KMS-11 (cell line): ENCODE results near the gene MX2.

Experiments used
- H2AFZ ChIP-seq: fragments of 200-600 bp; sonication (generic); 2 replicates; pipeline ENCODE4 v1.6.1; 2016; ENCODE audit warnings: antibody characterized with exemption, mixed run types, low read depth
- H3K27ac ChIP-seq: fragments of 200-600 bp; sonication (generic); 2 replicates; pipeline ENCODE4 v1.6.1; 2016; ENCODE audit warnings: mild to moderate bottlenecking, mixed run types
- H3K27me3 ChIP-seq: fragments of 200-600 bp; sonication (generic); 2 replicates; pipeline ENCODE4 v1.6.1; 2017; ENCODE audit warnings: mild to moderate bottlenecking, low read depth, mixed run types, moderate library complexity; ENCODE audit not compliant: insufficient read depth
- H3K36me3 ChIP-seq: fragments of 200-600 bp; sonication (generic); 2 replicates; pipeline ENCODE4 v1.6.1; 2017; ENCODE audit warnings: mild to moderate bottlenecking, mixed run types; ENCODE audit not compliant: insufficient read depth
- H3K4me1 ChIP-seq: fragments of 200-600 bp; sonication (generic); 2 replicates; pipeline ENCODE4 v1.6.1; 2016; ENCODE audit warnings: mild to moderate bottlenecking, low read depth, mixed run types; ENCODE audit not compliant: poor library complexity, severe bottlenecking
- H3K4me2 ChIP-seq: fragments of 200-600 bp; sonication (generic); 2 replicates; pipeline ENCODE4 v1.7.0; 2016; ENCODE audit warnings: mild to moderate bottlenecking, mixed run types
- H3K4me3 ChIP-seq: fragments of 200-600 bp; sonication (generic); IDR thresholded peaks from 2 replicates; pipeline ENCODE4 v1.6.1; 2017; ENCODE audit warnings: low read depth, low read length, mixed read lengths; ENCODE audit not compliant: insufficient read depth
- H3K79me2 ChIP-seq: fragments of 200-600 bp; sonication (generic); 2 replicates; pipeline ENCODE4 v1.6.1; 2016; ENCODE audit warnings: low read depth, mixed run types; ENCODE audit not compliant: insufficient read depth
- H3K9ac ChIP-seq: fragments of 200-600 bp; sonication (generic); 2 replicates; pipeline ENCODE4 v1.6.1; 2016; ENCODE audit warnings: mild to moderate bottlenecking, mixed run types
- H4K20me1 ChIP-seq: fragments of 200-600 bp; sonication (generic); 2 replicates; pipeline ENCODE4 v1.6.1; 2016; ENCODE audit warnings: mild to moderate bottlenecking, mixed run types; ENCODE audit not compliant: insufficient read depth
- CTCF ChIP-seq: fragments of 200-600 bp; sonication (generic); conservative IDR thresholded peaks from 2 replicates; pipeline ENCODE4 v1.6.1; 2017; ENCODE audit warnings: low read depth, mild to moderate bottlenecking, antibody characterized with exemption, low read length, moderate library complexity, mixed read lengths

The MX2 gene

GRCh38 chr21:41425954-41426675 lies 64.3 kb downstream of the MX2 start, which contains the start of gene MX1:
Gene MX1, plus strand, starts transcription at chr21:41426239. Its CDS starts 5,832 bp downstream, at chr21:41432071.
- H3K27me3 ChIP-seq = no peaks in the 10 kb centered on the region
- peak within 1 kb of the TSS; percentile 63; the same call in 1 of the 2 replicates for H3K9ac ChIP-seq
- no peaks in the 10 kb centered on the region for H3K79me2 ChIP-seq
- TF ChIP-seq CTCF = no peak
- H3K4me3 ChIP-seq = no peak within 1 kb of the TSS
- H3K4me2 ChIP-seq = peak within 1 kb of the TSS; percentile 71
- peak within 1 kb of the TSS; percentile 81 for H2AFZ ChIP-seq
- 0 out of 2 replicates have a peak within 1 kb of the TSS, but pooled peaks have one; percentile 29 for H3K27ac ChIP-seq
- no peaks in the 10 kb centered on the region for H4K20me1 ChIP-seq
- peaks cover 6% of the 10 kb centered on the region for H3K4me1 ChIP-seq
- H3K36me3 ChIP-seq = no peaks in the 10 kb centered on the region

- Histone ChIP-seq H3K4me1 (peaks cover 6% of the 10 kb centered on the region), H4K20me1 (no peaks in the 10 kb centered on the region), H3K4me3 (no peak overlapping the region), H3K27me3 (no peaks in the 10 kb centered on the region), H3K9ac (peak overlapping the region; percentile 63; the same call in 1 of the 2 replicates), H3K79me2 (no peaks in the 10 kb centered on the region), H3K4me2 (peak overlapping the region; percentile 71; the same call in 1 of the 2 replicates), H3K27ac (no peak overlapping the region), H2AFZ (peak overlapping the region; percentile 81; the same call in 1 of the 2 replicates), H3K36me3 (no peaks in the 10 kb centered on the region)
- TF ChIP-seq CTCF = no peak
Observed at GRCh38 chr21:41426676-41427404, 65.0 kb downstream of the MX2 start.

GRCh38 chr21:41427556-41427955 lies 65.7 kb downstream of the MX2 start:
- Histone ChIP-seq H4K20me1 (no peaks in the 10 kb centered on the region), H3K27ac (no peak overlapping the region), H3K79me2 (no peaks in the 10 kb centered on the region), H2AFZ (no peak overlapping the region), H3K4me3 (no peak overlapping the region), H3K4me1 (peaks cover 6% of the 10 kb centered on the region), H3K36me3 (no peaks in the 10 kb centered on the region), H3K4me2 (no peak overlapping the region), H3K27me3 (no peaks in the 10 kb centered on the region), H3K9ac (no peak overlapping the region)
- TF ChIP-seq CTCF = no peak

GRCh38 chr21:41428311-41428710 lies 66.5 kb downstream of the MX2 start:
- H3K27me3 ChIP-seq = no peaks in the 10 kb centered on the region
- no peak overlapping the region for H3K4me3 ChIP-seq
- peaks cover 6% of the 10 kb centered on the region for H3K4me1 ChIP-seq
- H3K27ac ChIP-seq = no peak overlapping the region
- no peak overlapping the region for H3K9ac ChIP-seq
- no peaks in the 10 kb centered on the region for H4K20me1 ChIP-seq
- no peak for TF ChIP-seq CTCF
- H3K79me2 ChIP-seq = no peaks in the 10 kb centered on the region
- H3K4me2 ChIP-seq = no peak overlapping the region
- no peak overlapping the region for H2AFZ ChIP-seq
- no peaks in the 10 kb centered on the region for H3K36me3 ChIP-seq
